CD4-positive, alpha-beta T cell (primary cell): ENCODE data around the gene PRTN3. TPM values are rescaled to one million over a fixed set of nuclear protein-coding genes. Genes with fewer than 3 reads are reported as not detected.

Source experiments
- ATAC-seq: fragments of 200-7000 bp; cut with Tn5 transposase; one replicate; pipeline ENCODE4 v1.10.0; 2022; ENCODE audit warnings: mild to moderate bottlenecking; ENCODE audit not compliant: poor library complexity
- CTCF ChIA-PET: fragments of 350-600 bp; sonication (Branson Sonifier 250); formaldehyde crosslinking; loops from one replicate; lab custom pipeline; 2021; ENCODE audit warnings: antibody characterized with exemption, inconsistent platforms; lab: Charles Lee
- POLR2A ChIA-PET: fragments of 350-600 bp; sonication (Branson Sonifier 250); formaldehyde crosslinking; loops from one replicate; lab custom pipeline; 2021; ENCODE audit warnings: antibody characterized with exemption, inconsistent platforms; lab: Charles Lee
- DNase-seq, 14 experiments: peaks; one replicate each; pipeline ENCODE4 v3.0.0-alpha.2; 2013 to 2020; ENCODE audit warnings: mixed read lengths in 2 of 14
- H3K27ac ChIP-seq, 2 donors: one replicate each; pipeline versions ENCODE4 v1.5.1 to v1.7.0; 2013; ENCODE audit warnings: low read length in 2 of 2, low read depth in 1 of 2, mild to moderate bottlenecking in 1 of 2
- H3K27me3 ChIP-seq, 2 experiments: 1 replicate in 1 of 2; 2 replicates in 1 of 2; pipeline versions ENCODE4 v1.6.1 to v1.7.0; 2013; ENCODE audit warnings: low read length in 2 of 2, control low read depth in 1 of 2, mild to moderate bottlenecking in 1 of 2, moderate library complexity in 1 of 2; ENCODE audit not compliant: insufficient read depth in 2 of 2, control insufficient read depth in 1 of 2
- H3K36me3 ChIP-seq: one replicate; pipeline ENCODE4 v1.6.1; 2013; ENCODE audit warnings: low read length, control low read depth; ENCODE audit not compliant: insufficient read depth
- H3K4me1 ChIP-seq: one replicate; pipeline ENCODE4 v1.6.1; 2013; ENCODE audit warnings: low read length, control low read depth; ENCODE audit not compliant: insufficient read depth
- H3K4me3 ChIP-seq: one replicate; pipeline ENCODE4 v1.5.1; 2013; ENCODE audit warnings: mild to moderate bottlenecking, low read length, moderate library complexity
- H3K9me3 ChIP-seq, 2 experiments: 1 replicate in 1 of 2; 2 replicates in 1 of 2; pipeline versions ENCODE4 v1.6.1 to v1.7.0; 2013; ENCODE audit warnings: low read length in 2 of 2, mild to moderate bottlenecking in 2 of 2, control low read depth in 1 of 2, moderate library complexity in 1 of 2; ENCODE audit not compliant: control insufficient read depth in 1 of 2, insufficient read depth in 1 of 2
- H3K27ac Mint-ChIP-seq: one replicate; pipeline ENCODE4 v1.8.0; 2020; ENCODE audit warnings: mixed read lengths
- H3K27me3 Mint-ChIP-seq: one replicate; pipeline ENCODE4 v1.8.0; 2021; ENCODE audit warnings: mixed read lengths
- H3K36me3 Mint-ChIP-seq: one replicate; pipeline ENCODE4 v1.8.0; 2021; ENCODE audit warnings: low read depth, mixed read lengths
- H3K4me1 Mint-ChIP-seq: one replicate; pipeline ENCODE4 v1.8.0; 2021; ENCODE audit warnings: low read depth, mixed read lengths
- H3K4me3 Mint-ChIP-seq: one replicate; pipeline ENCODE4 v1.8.0; 2020; ENCODE audit warnings: mild to moderate bottlenecking, mixed read lengths
- H3K9me3 Mint-ChIP-seq: one replicate; pipeline ENCODE4 v1.8.0; 2020; ENCODE audit warnings: mixed read lengths
- CTCF ChIP-seq: fragments of 200-600 bp; IDR thresholded peaks from one replicate; pipeline ENCODE4 v1.8.0; 2022; ENCODE audit warnings: antibody characterized with exemption, mild to moderate bottlenecking
- intact Hi-C, 2 experiments: fragments of 100-400 bp; cut with DNase I in 1 of 2; cut with micrococcal nuclease in 1 of 2; formaldehyde crosslinking; loops; one replicate each; pipeline versions ENCODE4 v1.15.1 to v1.9.0; 2023 to 2025; cut with DNase I, micrococcal nuclease
- total RNA-seq, 174 experiments: library from RNA in 2 of 174; stranded (reverse) in 2 of 174; gene quantifications; one replicate each; pipeline ENCODE4 v1.2.3 and lab custom pipeline; 2021 to 2026

The PRTN3 gene
- total RNA-seq, 2 experiments from 2014 or later, result not detected

GRCh38 chr19:885536-886224 lies 44.9 kb downstream of the PRTN3 start:
- CTCF ChIA-PET, result interaction anchor here (0.9 kb wide), 1 partner anchor 22 kb away, joined by 3 read pairs; no protein-coding TSS in a partner anchor
- H3K36me3 Mint-ChIP-seq, result peaks cover 61% of the 10 kb centered on the region
- no peaks in the 10 kb centered on the region for H3K27me3 Mint-ChIP-seq
- no peak overlapping the region for H3K4me3 Mint-ChIP-seq
- Histone ChIP-seq H3K27ac (no peak overlapping the region), H3K4me3 (no peak overlapping the region), H3K9me3 (no peaks in the 10 kb centered on the region), H3K4me1 (peaks cover 4% of the 10 kb centered on the region), H3K27me3 (no peaks in the 10 kb centered on the region), H3K36me3 (peaks cover 74% of the 10 kb centered on the region)
- H3K9me3 Mint-ChIP-seq, result no peaks in the 10 kb centered on the region
- ATAC-seq (no peak), DNase-seq (no peak)
- POLR2A ChIA-PET, result no interaction called here
- no peak overlapping the region for H3K27ac Mint-ChIP-seq
- TF ChIP-seq CTCF, result no peak
- intact Hi-C loops, result no loop called here
- peaks cover 7% of the 10 kb centered on the region for H3K4me1 Mint-ChIP-seq

- Mint-ChIP-seq H3K4me3 (no peak overlapping the region), H3K27me3 (no peaks in the 10 kb centered on the region), H3K36me3 (peaks cover 54% of the 10 kb centered on the region), H3K9me3 (no peaks in the 10 kb centered on the region), H3K27ac (no peak overlapping the region), H3K4me1 (peaks cover 12% of the 10 kb centered on the region)
- Histone ChIP-seq H3K36me3 (peaks cover 64% of the 10 kb centered on the region), H3K4me3 (no peak overlapping the region), H3K9me3 (no peaks in the 10 kb centered on the region), H3K27me3 (no peaks in the 10 kb centered on the region), H3K4me1 (peaks cover 15% of the 10 kb centered on the region), H3K27ac (no peak overlapping the region)
- ATAC-seq (no peak), DNase-seq (no peak)
- ChIA-PET CTCF (no interaction called here), POLR2A (interaction anchor here (1.7 kb wide), 1 partner anchor 23 kb away, joined by 4 read pairs; no protein-coding TSS in a partner anchor)
- intact Hi-C loops, result no loop called here
- no peak for TF ChIP-seq CTCF
These were observed 46.3 kb downstream of the PRTN3 start for GRCh38 chr19:887072-887471.

GRCh38 chr19:887599-887998 lies 46.8 kb downstream of the PRTN3 start:
- no peaks in the 10 kb centered on the region for H3K27me3 Mint-ChIP-seq
- peak overlapping the region; percentile 82 for H3K27ac Mint-ChIP-seq
- TF ChIP-seq CTCF, result no peak
- Histone ChIP-seq H3K4me3 (no peak overlapping the region), H3K36me3 (peaks cover 59% of the 10 kb centered on the region), H3K27me3 (no peaks in the 10 kb centered on the region), H3K27ac (no peak overlapping the region), H3K9me3 (no peaks in the 10 kb centered on the region), H3K4me1 (peaks cover 20% of the 10 kb centered on the region)
- no peaks in the 10 kb centered on the region for H3K9me3 Mint-ChIP-seq
- H3K4me1 Mint-ChIP-seq, result peaks cover 12% of the 10 kb centered on the region
- ChIA-PET POLR2A (interaction anchor here (0.7 to 1.7 kb wide), 4 partner anchors 10 to 23 kb away, joined by 3 to 4 read pairs (median 3); no protein-coding TSS in a partner anchor), CTCF (no interaction called here)
- intact Hi-C loops, result no loop called here
- no peak for DNase-seq
- H3K4me3 Mint-ChIP-seq, result peak overlapping the region; percentile 42
- no peak for ATAC-seq
- peaks cover 49% of the 10 kb centered on the region for H3K36me3 Mint-ChIP-seq
